ENCODE data around the gene TXNRD2.

Gene TXNRD2

GRCh38 chr22:19923914-19924513 is 17.6 kb downstream of the TXNRD2 start:
- no peak for DNase-seq (ENCODE audit: low spot score)
- TF ChIP-seq, protein P1, sequence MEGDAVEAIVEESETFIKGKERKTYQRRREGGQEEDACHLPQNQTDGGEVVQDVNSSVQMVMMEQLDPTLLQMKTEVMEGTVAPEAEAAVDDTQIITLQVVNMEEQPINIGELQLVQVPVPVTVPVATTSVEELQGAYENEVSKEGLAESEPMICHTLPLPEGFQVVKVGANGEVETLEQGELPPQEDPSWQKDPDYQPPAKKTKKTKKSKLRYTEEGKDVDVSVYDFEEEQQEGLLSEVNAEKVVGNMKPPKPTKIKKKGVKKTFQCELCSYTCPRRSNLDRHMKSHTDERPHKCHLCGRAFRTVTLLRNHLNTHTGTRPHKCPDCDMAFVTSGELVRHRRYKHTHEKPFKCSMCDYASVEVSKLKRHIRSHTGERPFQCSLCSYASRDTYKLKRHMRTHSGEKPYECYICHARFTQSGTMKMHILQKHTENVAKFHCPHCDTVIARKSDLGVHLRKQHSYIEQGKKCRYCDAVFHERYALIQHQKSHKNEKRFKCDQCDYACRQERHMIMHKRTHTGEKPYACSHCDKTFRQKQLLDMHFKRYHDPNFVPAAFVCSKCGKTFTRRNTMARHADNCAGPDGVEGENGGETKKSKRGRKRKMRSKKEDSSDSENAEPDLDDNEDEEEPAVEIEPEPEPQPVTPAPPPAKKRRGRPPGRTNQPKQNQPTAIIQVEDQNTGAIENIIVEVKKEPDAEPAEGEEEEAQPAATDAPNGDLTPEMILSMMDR (IDR thresholded peaks at IDR 0.05; ENCODE audit: poor library complexity, severe bottlenecking), result no peak
- no peaks in the 10 kb centered on the region for H3K27me3 ChIP-seq (ENCODE audit: insufficient read depth, poor library complexity, severe bottlenecking)
- H3K36me3 ChIP-seq (ENCODE audit: low read depth), result no peaks in the 10 kb centered on the region
- H3K4me3 ChIP-seq (ENCODE audit: severe bottlenecking), result no peak overlapping the region
- peaks cover 3% of the 10 kb centered on the region for H3K9me3 ChIP-seq (ENCODE audit: severe bottlenecking)
- no peak overlapping the region for H3K27ac ChIP-seq (ENCODE audit: poor library complexity, severe bottlenecking)
- no peaks in the 10 kb centered on the region for H3K4me1 ChIP-seq (ENCODE audit: insufficient read depth, poor library complexity, severe bottlenecking)
- ATAC-seq (ENCODE audit: low read depth), result no peak

- H3K36me3 ChIP-seq (ENCODE audit: low read depth), result peaks cover 7% of the 10 kb centered on the region; the same call in 1 of the 2 replicates
- ATAC-seq (ENCODE audit: low read depth), result no peak
- peaks cover 3% of the 10 kb centered on the region for H3K9me3 ChIP-seq (ENCODE audit: severe bottlenecking)
- no peaks in the 10 kb centered on the region for H3K4me1 ChIP-seq (ENCODE audit: insufficient read depth, poor library complexity, severe bottlenecking)
- TF ChIP-seq, protein P1 (IDR thresholded peaks at IDR 0.05; ENCODE audit: poor library complexity, severe bottlenecking), result no peak
- no peak overlapping the region for H3K27ac ChIP-seq (ENCODE audit: poor library complexity, severe bottlenecking)
- no peak for DNase-seq (ENCODE audit: low spot score)
- no peaks in the 10 kb centered on the region for H3K27me3 ChIP-seq (ENCODE audit: insufficient read depth, poor library complexity, severe bottlenecking)
- no peak overlapping the region for H3K4me3 ChIP-seq (ENCODE audit: severe bottlenecking)
Observed at GRCh38 chr22:19921544-19922081, 20.0 kb downstream of the TXNRD2 start.

- H3K4me1 ChIP-seq (ENCODE audit: insufficient read depth, poor library complexity, severe bottlenecking), result no peaks in the 10 kb centered on the region
- no peak for DNase-seq (ENCODE audit: low spot score)
- H3K27me3 ChIP-seq (ENCODE audit: insufficient read depth, poor library complexity, severe bottlenecking), result no peaks in the 10 kb centered on the region
- H3K27ac ChIP-seq (ENCODE audit: poor library complexity, severe bottlenecking), result no peak overlapping the region
- H3K36me3 ChIP-seq (ENCODE audit: low read depth), result peaks cover 17% of the 10 kb centered on the region
- ATAC-seq (ENCODE audit: low read depth), result no peak
- TF ChIP-seq, protein P1 (IDR thresholded peaks at IDR 0.05; ENCODE audit: poor library complexity, severe bottlenecking), result no peak
- no peak overlapping the region for H3K4me3 ChIP-seq (ENCODE audit: severe bottlenecking)
- no peaks in the 10 kb centered on the region for H3K9me3 ChIP-seq (ENCODE audit: severe bottlenecking)
Observed at GRCh38 chr22:19919701-19920363, 21.8 kb downstream of the TXNRD2 start.

- TF ChIP-seq, protein P1 (IDR thresholded peaks at IDR 0.05; ENCODE audit: poor library complexity, severe bottlenecking), result no peak
- Histone ChIP-seq H3K4me3 (ENCODE audit: severe bottlenecking) (no peak overlapping the region), H3K4me1 (ENCODE audit: insufficient read depth, poor library complexity, severe bottlenecking) (no peaks in the 10 kb centered on the region), H3K27me3 (ENCODE audit: insufficient read depth, poor library complexity, severe bottlenecking) (no peaks in the 10 kb centered on the region), H3K27ac (ENCODE audit: poor library complexity, severe bottlenecking) (no peak overlapping the region), H3K36me3 (ENCODE audit: low read depth) (peaks cover 30% of the 10 kb centered on the region), H3K9me3 (ENCODE audit: severe bottlenecking) (peaks cover 2% of the 10 kb centered on the region)
- no peak for DNase-seq (ENCODE audit: low spot score)
- ATAC-seq (ENCODE audit: low read depth), result no peak
Observed at GRCh38 chr22:19918332-19919106, 23.1 kb downstream of the TXNRD2 start.
